ENCODE measurements around the gene NTPCR.

NTPCR gene

DNA sequence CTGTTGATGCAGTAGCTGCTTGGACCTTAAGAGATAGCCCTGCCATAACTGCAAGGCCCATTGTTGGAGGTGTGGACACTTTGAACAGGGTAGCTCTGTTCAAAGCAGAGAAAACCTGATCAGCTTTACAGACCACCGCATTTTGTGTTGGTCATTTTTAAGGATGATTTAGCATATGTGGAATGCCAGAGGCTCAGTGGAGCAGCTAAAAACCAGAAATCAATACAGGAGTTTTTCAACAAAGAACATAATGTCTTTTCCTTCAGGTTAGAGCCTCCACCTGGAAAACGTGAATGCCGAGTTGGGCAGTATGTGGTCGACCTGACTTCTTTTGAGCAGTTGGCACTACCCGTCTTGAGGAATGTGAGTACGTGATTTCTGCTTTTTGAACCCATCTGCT is 5.7 kb downstream of the NTPCR start:
- DNase-seq (no peak), ATAC-seq (replicated peaks) (no peak)
- Mint-ChIP-seq H3K4me1 (ENCODE audit: low read depth in 2 of 2) (peaks cover 22 to 34% of the 10 kb centered on the region in 2 donors), H3K9me3 (no peaks in the 10 kb centered on the region), H3K4me3 (no peak overlapping the region), H3K27ac (no peak overlapping the region), H3K27me3 (no peaks in the 10 kb centered on the region), H3K36me3 (ENCODE audit: insufficient read depth) (peaks cover 21% of the 10 kb centered on the region)

GRCh38 chr1:232958067-232958466 is 7.7 kb downstream of the NTPCR start:
- H3K9me3 Mint-ChIP-seq, result no peaks in the 10 kb centered on the region
- peaks cover 21% of the 10 kb centered on the region for H3K36me3 Mint-ChIP-seq (ENCODE audit: insufficient read depth)
- no peaks in the 10 kb centered on the region for H3K27me3 Mint-ChIP-seq
- H3K27ac Mint-ChIP-seq, result no peak overlapping the region
- DNase-seq (no peak), ATAC-seq (replicated peaks) (no peak)
- H3K4me3 Mint-ChIP-seq, result no peak overlapping the region
- H3K4me1 Mint-ChIP-seq (ENCODE audit: low read depth in 2 of 2), result peaks cover 6 to 14% of the 10 kb centered on the region in 2 donors

- H3K4me3 Mint-ChIP-seq, result no peak overlapping the region
- no peak for DNase-seq
- H3K36me3 Mint-ChIP-seq (ENCODE audit: insufficient read depth), result peaks cover 33% of the 10 kb centered on the region
- no peak overlapping the region for H3K27ac Mint-ChIP-seq
- no peak for ATAC-seq (replicated peaks)
- no peaks in the 10 kb centered on the region for H3K9me3 Mint-ChIP-seq
- H3K27me3 Mint-ChIP-seq, result no peaks in the 10 kb centered on the region
- H3K4me1 Mint-ChIP-seq (ENCODE audit: low read depth in 2 of 2), result peaks cover 4 to 9% of the 10 kb centered on the region in 2 donors
Observed at GRCh38 chr1:232962761-232963745, 12.6 kb downstream of the NTPCR start.

- peaks cover 29% of the 10 kb centered on the region for H3K36me3 Mint-ChIP-seq (ENCODE audit: insufficient read depth)
- H3K27ac Mint-ChIP-seq, result no peak overlapping the region
- no peaks in the 10 kb centered on the region for H3K27me3 Mint-ChIP-seq
- H3K4me3 Mint-ChIP-seq, result no peak overlapping the region
- H3K4me1 Mint-ChIP-seq (ENCODE audit: low read depth in 2 of 2), result peaks cover 11 to 14% of the 10 kb centered on the region in 2 donors
- DNase-seq (no peak), ATAC-seq (replicated peaks) (no peak)
- H3K9me3 Mint-ChIP-seq, result no peaks in the 10 kb centered on the region
Observed at GRCh38 chr1:232964601-232965000, 14.2 kb downstream of the NTPCR start.

DNA sequence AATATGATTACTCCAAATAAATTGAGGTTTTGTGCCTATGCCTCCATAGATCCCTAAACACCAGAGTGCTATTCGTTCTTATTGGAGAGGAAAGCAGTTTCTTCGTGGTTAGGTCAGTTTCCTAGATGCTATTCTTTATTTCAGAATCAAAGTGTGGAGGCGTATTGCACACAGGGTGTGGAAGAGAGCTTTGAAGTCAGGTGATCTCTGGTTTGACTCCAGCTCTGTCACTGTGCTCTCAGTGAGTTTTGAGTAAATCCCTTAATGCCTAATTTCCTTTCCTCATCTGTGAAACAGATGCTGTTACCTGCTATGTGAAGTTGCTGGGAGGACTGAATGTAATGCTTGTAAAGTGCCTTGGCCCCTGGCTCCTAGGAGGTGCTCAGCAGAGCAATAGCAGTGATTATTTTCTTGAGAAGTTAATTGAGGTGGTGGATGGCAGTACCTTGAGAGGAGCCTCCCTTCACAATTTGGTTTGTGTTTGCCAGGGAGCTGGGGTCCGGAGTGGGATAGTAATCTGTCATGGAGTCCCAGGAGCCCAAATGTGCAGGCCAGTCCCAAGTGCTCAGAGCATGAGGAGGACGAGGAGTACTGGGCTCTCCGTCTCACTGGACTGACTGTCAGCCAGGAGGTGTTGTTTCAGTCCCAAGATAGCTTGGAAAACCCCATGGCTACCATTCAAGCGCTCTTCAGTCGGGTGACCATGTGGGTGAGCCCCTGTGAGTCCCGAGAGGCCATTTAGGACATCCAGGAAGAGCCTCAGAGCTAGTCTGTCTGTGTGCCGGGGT is 14.9 kb downstream of the NTPCR start:
- DNase-seq (no peak), ATAC-seq (replicated peaks) (no peak)
- H3K27me3 Mint-ChIP-seq, result no peaks in the 10 kb centered on the region
- peaks cover 11 to 15% of the 10 kb centered on the region in 2 donors for H3K4me1 Mint-ChIP-seq (ENCODE audit: low read depth in 2 of 2)
- no peak overlapping the region for H3K4me3 Mint-ChIP-seq
- peaks cover 25% of the 10 kb centered on the region for H3K36me3 Mint-ChIP-seq (ENCODE audit: insufficient read depth)
- no peaks in the 10 kb centered on the region for H3K9me3 Mint-ChIP-seq
- no peak overlapping the region for H3K27ac Mint-ChIP-seq

- no peak for ATAC-seq (replicated peaks)
- peaks cover 11 to 15% of the 10 kb centered on the region in 2 donors for H3K4me1 Mint-ChIP-seq (ENCODE audit: low read depth in 2 of 2)
- no peak overlapping the region for H3K4me3 Mint-ChIP-seq
- peaks cover 24% of the 10 kb centered on the region for H3K36me3 Mint-ChIP-seq (ENCODE audit: insufficient read depth)
- no peak for DNase-seq
- H3K27ac Mint-ChIP-seq, result no peak overlapping the region
- no peaks in the 10 kb centered on the region for H3K27me3 Mint-ChIP-seq
- no peaks in the 10 kb centered on the region for H3K9me3 Mint-ChIP-seq
Observed at GRCh38 chr1:232965912-232966217, 15.5 kb downstream of the NTPCR start.

DNA sequence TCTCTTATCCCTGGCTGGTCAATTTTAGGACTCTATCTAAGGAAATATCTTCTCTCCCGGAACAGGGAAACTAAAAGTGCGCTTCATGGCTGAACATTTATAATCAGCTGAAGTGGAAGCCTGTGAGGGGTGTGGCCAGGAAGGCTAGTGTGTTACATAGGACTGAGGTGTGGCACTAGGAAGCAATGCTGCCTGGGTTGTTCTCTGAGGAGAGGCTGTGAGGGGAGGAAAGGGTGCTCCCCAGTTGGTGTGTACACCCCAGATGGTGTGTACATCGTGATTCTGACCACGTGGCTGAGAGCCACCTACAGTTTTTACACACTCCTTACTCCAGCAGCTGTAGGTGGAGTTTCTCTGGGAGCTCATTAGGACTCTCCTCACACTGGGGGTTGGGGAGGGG is 16.3 kb downstream of the NTPCR start:
- DNase-seq (no peak), ATAC-seq (replicated peaks) (no peak)
- H3K4me1 Mint-ChIP-seq (ENCODE audit: low read depth in 2 of 2), result peaks cover 11 to 15% of the 10 kb centered on the region in 2 donors
- H3K9me3 Mint-ChIP-seq, result peaks cover 0 to 2% of the 10 kb centered on the region in 2 donors
- peak overlapping the region in 1 of 2 donors; percentile 25 for H3K27ac Mint-ChIP-seq
- H3K36me3 Mint-ChIP-seq (ENCODE audit: insufficient read depth), result peaks cover 32% of the 10 kb centered on the region
- no peaks in the 10 kb centered on the region for H3K27me3 Mint-ChIP-seq
- H3K4me3 Mint-ChIP-seq, result no peak overlapping the region

DNA sequence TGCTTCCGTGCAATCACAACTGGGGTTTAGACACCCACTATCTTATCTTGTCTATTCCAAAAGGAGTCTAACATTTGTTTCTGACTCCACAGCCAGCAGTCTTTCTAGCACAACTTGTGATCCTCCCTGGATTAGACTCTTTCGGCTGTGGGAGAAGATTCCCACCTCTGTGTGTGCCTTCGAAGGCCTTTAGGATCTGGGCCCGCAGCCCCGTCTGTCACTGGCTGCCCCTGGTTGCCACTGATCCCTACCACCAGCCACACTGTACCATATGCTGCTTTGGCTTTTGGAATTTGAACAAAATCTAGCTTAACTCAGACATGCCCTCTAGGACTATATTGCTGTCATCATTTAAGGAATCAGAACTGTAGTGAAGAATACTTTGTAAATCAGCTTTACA is 18.0 kb downstream of the NTPCR start:
- Mint-ChIP-seq H3K27me3 (no peaks in the 10 kb centered on the region), H3K9me3 (peaks cover 7 to 10% of the 10 kb centered on the region in 2 donors), H3K36me3 (ENCODE audit: insufficient read depth) (peaks cover 38% of the 10 kb centered on the region), H3K27ac (no peak overlapping the region), H3K4me1 (ENCODE audit: low read depth in 2 of 2) (peaks cover 8 to 13% of the 10 kb centered on the region in 2 donors), H3K4me3 (no peak overlapping the region)
- DNase-seq (no peak), ATAC-seq (replicated peaks) (no peak)

DNA sequence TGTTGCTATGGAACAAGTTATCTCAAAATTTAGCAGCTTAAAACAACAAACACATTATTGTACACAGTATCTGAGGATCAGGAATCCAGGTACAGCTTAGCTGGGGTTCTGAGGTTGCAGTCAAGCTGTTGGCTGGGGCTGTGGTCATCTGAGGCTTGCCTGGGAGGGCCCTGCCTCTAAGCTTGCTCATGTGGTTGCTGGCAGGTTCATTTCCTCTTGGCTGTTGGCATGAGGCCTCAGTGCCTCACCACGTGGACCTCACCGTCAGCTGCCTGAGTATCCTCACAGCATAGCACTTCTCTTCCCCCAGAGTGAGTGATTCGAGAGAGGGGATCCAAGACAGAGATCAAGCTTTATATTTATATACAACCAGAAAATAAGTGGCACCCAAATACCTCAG is 18.6 kb downstream of the NTPCR start:
- peaks cover 38% of the 10 kb centered on the region for H3K36me3 Mint-ChIP-seq (ENCODE audit: insufficient read depth)
- H3K4me1 Mint-ChIP-seq (ENCODE audit: low read depth in 2 of 2), result peaks cover 5 to 11% of the 10 kb centered on the region in 2 donors
- no peaks in the 10 kb centered on the region for H3K27me3 Mint-ChIP-seq
- ATAC-seq (replicated peaks), result no peak
- no peak overlapping the region for H3K4me3 Mint-ChIP-seq
- H3K9me3 Mint-ChIP-seq, result peaks cover 11 to 16% of the 10 kb centered on the region in 2 donors
- no peak for DNase-seq
- no peak overlapping the region for H3K27ac Mint-ChIP-seq

DNA sequence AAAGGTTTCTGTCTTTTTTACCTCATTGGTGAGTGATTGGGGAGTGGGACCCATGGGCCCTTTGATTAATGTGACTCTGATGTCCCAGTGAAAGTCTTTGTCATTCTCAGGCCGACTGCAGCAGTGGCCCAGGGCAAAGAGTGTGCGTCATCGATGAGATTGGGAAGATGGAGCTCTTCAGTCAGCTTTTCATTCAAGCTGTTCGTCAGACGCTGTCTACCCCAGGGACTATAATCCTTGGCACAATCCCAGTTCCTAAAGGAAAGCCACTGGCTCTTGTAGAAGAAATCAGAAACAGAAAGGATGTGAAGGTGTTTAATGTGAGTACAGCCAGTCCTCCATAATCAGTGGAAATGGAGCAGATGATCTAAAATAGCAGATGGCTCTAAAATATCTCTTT is 19.4 kb downstream of the NTPCR start:
- H3K27me3 Mint-ChIP-seq, result no peaks in the 10 kb centered on the region
- peaks cover 36% of the 10 kb centered on the region for H3K36me3 Mint-ChIP-seq (ENCODE audit: insufficient read depth)
- H3K4me1 Mint-ChIP-seq (ENCODE audit: low read depth in 2 of 2), result peaks cover 5 to 11% of the 10 kb centered on the region in 2 donors
- H3K4me3 Mint-ChIP-seq, result no peak overlapping the region
- DNase-seq, result no peak
- H3K9me3 Mint-ChIP-seq, result peaks cover 15 to 22% of the 10 kb centered on the region in 2 donors
- no peak overlapping the region for H3K27ac Mint-ChIP-seq
- no peak for ATAC-seq (replicated peaks)

DNA sequence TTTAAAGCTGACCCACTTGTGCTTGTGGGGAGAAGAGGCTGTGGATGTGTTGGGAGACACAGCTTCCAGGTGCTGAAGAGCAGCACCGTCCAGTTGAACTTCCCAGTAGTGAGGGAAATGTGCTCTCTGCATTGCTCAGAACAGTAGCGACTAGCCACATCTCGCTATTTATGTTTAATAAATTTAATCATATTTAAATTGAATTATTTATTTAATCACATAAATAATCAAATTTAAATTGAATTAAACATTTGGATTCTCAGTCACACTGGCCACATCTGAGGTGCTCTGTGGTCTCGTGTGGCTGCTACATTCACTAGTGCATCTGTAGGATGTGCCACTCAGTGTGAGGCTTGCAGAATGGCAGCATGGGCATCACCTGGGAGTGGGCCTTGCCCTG is 20.1 kb downstream of the NTPCR start:
- peaks cover 15 to 22% of the 10 kb centered on the region in 2 donors for H3K9me3 Mint-ChIP-seq
- no peak overlapping the region for H3K4me3 Mint-ChIP-seq
- no peak for DNase-seq
- H3K4me1 Mint-ChIP-seq (ENCODE audit: low read depth in 2 of 2), result peaks cover 5 to 11% of the 10 kb centered on the region in 2 donors
- peaks cover 33% of the 10 kb centered on the region for H3K36me3 Mint-ChIP-seq (ENCODE audit: insufficient read depth)
- no peaks in the 10 kb centered on the region for H3K27me3 Mint-ChIP-seq
- ATAC-seq (replicated peaks), result no peak
- no peak overlapping the region for H3K27ac Mint-ChIP-seq

DNA sequence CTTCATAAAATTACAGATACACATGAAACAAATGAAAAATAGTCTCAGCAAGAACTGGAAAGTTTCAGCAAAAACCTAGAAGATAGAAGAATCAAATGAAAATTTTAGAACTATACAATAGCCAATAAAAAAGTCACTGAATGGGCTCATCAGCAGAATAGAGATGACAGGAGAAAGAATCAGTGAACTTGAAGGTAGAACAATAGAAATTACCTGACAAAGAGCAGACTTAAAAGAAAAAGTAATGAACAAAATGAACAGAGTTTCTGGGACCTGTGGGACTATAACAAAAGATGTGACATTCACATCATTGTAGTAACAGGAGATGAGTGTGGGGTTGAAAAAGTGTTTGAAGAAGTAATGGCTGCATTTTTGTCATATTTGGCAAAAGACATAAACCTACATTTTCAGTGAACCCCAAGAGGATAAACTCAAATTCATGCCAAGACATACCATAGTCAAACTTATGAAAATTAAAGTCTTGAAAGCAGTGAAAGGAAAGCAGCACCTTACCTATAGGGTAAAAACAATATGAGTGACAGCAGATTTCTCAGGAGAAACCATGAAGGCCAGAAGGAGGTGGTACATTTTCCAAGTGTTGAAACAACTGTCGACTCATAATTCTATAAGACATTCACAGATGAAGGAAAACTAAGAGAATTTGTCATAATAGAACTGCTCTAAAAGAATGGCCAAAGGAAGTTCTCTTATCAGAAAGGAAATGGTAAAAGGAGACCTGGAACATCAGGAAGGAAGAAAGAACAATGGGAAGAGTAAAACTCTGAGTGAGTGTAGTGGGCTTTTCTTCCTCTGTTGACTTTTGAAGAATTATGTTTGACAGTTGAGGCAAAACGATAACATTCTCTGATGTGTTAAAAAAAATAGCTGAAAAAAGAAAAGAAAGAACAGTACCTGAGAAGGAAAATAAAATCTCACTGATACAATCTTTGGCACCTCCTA is 23.5 kb downstream of the NTPCR start:
- Mint-ChIP-seq H3K4me1 (ENCODE audit: low read depth in 2 of 2) (peaks cover 12 to 14% of the 10 kb centered on the region in 2 donors), H3K4me3 (no peak overlapping the region), H3K27me3 (no peaks in the 10 kb centered on the region), H3K9me3 (peaks cover 15 to 22% of the 10 kb centered on the region in 2 donors), H3K36me3 (ENCODE audit: insufficient read depth) (peaks cover 29% of the 10 kb centered on the region), H3K27ac (no peak overlapping the region)
- DNase-seq, result no peak
- ATAC-seq (replicated peaks), result no peak

GRCh38 chr1:232974971-232975370 is 24.6 kb downstream of the NTPCR start:
- H3K9me3 Mint-ChIP-seq, result peaks cover 15 to 22% of the 10 kb centered on the region in 2 donors
- H3K27me3 Mint-ChIP-seq, result no peaks in the 10 kb centered on the region
- H3K27ac Mint-ChIP-seq, result peak overlapping the region in 1 of 2 donors; percentile 20
- DNase-seq (no peak), ATAC-seq (replicated peaks) (no peak)
- H3K4me3 Mint-ChIP-seq, result no peak overlapping the region
- H3K4me1 Mint-ChIP-seq (ENCODE audit: low read depth in 2 of 2), result peaks cover 12 to 13% of the 10 kb centered on the region in 2 donors
- peaks cover 23% of the 10 kb centered on the region for H3K36me3 Mint-ChIP-seq (ENCODE audit: insufficient read depth)

All from effector memory CD8-positive, alpha-beta T cell (primary cell).